Kidney epithelial cell (primary cell): ENCODE data around the gene GBP5. TPM values are rescaled to one million over a fixed set of nuclear protein-coding genes. Genes with fewer than 3 reads are reported as not detected.
"Not testable (repeated sequence)": the region's sequence is repeated elsewhere in the genome, so short reads cannot be mapped to it uniquely, and the experiment has no call there.

Source experiments
- DNase-seq: peaks from one replicate; pipeline ENCODE4 v3.0.0-alpha.2; 2010; ENCODE audit warnings: low read depth
- H3K27me3 ChIP-seq: 2 replicates; pipeline ENCODE4 v1.6.0; 2011; ENCODE audit warnings: low read length; ENCODE audit not compliant: control insufficient read depth, insufficient read depth
- H3K36me3 ChIP-seq: 2 replicates; pipeline ENCODE4 v1.5.1; 2011; ENCODE audit warnings: low read length; ENCODE audit not compliant: control insufficient read depth, insufficient read depth
- H3K4me3 ChIP-seq: 2 replicates; pipeline ENCODE4 v1.5.1; 2011; ENCODE audit warnings: low read depth, mild to moderate bottlenecking, control low read depth, low read length
- CTCF ChIP-seq: IDR thresholded peaks from 2 replicates; pipeline ENCODE4 v1.5.1; 2011; ENCODE audit warnings: mild to moderate bottlenecking, moderate library complexity, low read length, control low read depth, inconsistent platforms; ENCODE audit not compliant: insufficient read depth, poor library complexity, severe bottlenecking
- total RNA-seq: library from RNA; depleted of rRNA; stranded (reverse); fragments of >200 nt; gene quantifications from 2 replicates; pipeline ENCODE4 v1.2.3, GENCODE V29; 2015

The GBP5 gene
- total RNA-seq, 1 donor from 2014 or later: 0.33 TPM

- DNase-seq: no peak
These were observed 14.0 kb upstream of the GBP5 start for GRCh38 chr1:89286549-89287180.

GRCh38 chr1:89285745-89286380, 13.2 kb upstream of the GBP5 start:
- TF ChIP-seq CTCF: no peak

More at GRCh38 chr1:89286549-89287180, 14.0 kb upstream of the GBP5 start:
- no peak for TF ChIP-seq CTCF
- Histone ChIP-seq H3K4me3 (no peak overlapping the region), H3K36me3 (no peaks in the 10 kb centered on the region), H3K27me3 (no peaks in the 10 kb centered on the region)

GRCh38 chr1:89284078-89284763, 11.6 kb upstream of the GBP5 start:
- not testable (repeated sequence) for H3K27me3 ChIP-seq, DNase-seq, H3K36me3 ChIP-seq, H3K4me3 ChIP-seq

More at GRCh38 chr1:89285745-89286380, 13.2 kb upstream of the GBP5 start:
- no peak for DNase-seq
- no peaks in the 10 kb centered on the region for H3K27me3 ChIP-seq
- H3K36me3 ChIP-seq: no peaks in the 10 kb centered on the region
- H3K4me3 ChIP-seq: no peak overlapping the region

GRCh38 chr1:89280766-89281165, 8.1 kb upstream of the GBP5 start:
- DNase-seq: no peak
- no peaks in the 10 kb centered on the region for H3K27me3 ChIP-seq
- no peak for TF ChIP-seq CTCF
- no peaks in the 10 kb centered on the region for H3K36me3 ChIP-seq
- no peak overlapping the region for H3K4me3 ChIP-seq

GRCh38 chr1:89279011-89279466, 6.4 kb upstream of the GBP5 start:
- TF ChIP-seq CTCF: no peak
- Histone ChIP-seq H3K27me3 (no peaks in the 10 kb centered on the region), H3K36me3 (no peaks in the 10 kb centered on the region), H3K4me3 (no peak overlapping the region)
- no peak for DNase-seq

- DNase-seq: no peak
- no peaks in the 10 kb centered on the region for H3K36me3 ChIP-seq
- TF ChIP-seq CTCF: no peak
- H3K4me3 ChIP-seq: no peak overlapping the region
- H3K27me3 ChIP-seq: no peaks in the 10 kb centered on the region
These were observed 5.1 kb upstream of the GBP5 start for GRCh38 chr1:89277725-89278124.
